Bronchial smooth muscle cell (primary cell): ENCODE results near the gene VPS26B. TPM values are rescaled to one million over a fixed set of nuclear protein-coding genes. Genes with fewer than 3 reads are reported as not detected.

Experiments
- total RNA-seq: library from RNA; depleted of rRNA; stranded (reverse); fragments of >200 nt; gene quantifications from 2 replicates; pipeline ENCODE4 v1.2.1, GENCODE V29; 2014

Gene VPS26B
- total RNA-seq: 33.9 and 36.9 TPM in 2 replicates

GRCh38 chr11:134223836-134224709, at the start of gene VPS26B, which contains the start of gene NCAPD3:
TSS of gene VPS26B (plus strand) at chr11:134224671. CDS start at chr11:134225123, 452 bp downstream.
TSS of gene NCAPD3 (minus strand) at chr11:134223967. CDS start at chr11:134223926, 41 bp downstream.

DNA sequence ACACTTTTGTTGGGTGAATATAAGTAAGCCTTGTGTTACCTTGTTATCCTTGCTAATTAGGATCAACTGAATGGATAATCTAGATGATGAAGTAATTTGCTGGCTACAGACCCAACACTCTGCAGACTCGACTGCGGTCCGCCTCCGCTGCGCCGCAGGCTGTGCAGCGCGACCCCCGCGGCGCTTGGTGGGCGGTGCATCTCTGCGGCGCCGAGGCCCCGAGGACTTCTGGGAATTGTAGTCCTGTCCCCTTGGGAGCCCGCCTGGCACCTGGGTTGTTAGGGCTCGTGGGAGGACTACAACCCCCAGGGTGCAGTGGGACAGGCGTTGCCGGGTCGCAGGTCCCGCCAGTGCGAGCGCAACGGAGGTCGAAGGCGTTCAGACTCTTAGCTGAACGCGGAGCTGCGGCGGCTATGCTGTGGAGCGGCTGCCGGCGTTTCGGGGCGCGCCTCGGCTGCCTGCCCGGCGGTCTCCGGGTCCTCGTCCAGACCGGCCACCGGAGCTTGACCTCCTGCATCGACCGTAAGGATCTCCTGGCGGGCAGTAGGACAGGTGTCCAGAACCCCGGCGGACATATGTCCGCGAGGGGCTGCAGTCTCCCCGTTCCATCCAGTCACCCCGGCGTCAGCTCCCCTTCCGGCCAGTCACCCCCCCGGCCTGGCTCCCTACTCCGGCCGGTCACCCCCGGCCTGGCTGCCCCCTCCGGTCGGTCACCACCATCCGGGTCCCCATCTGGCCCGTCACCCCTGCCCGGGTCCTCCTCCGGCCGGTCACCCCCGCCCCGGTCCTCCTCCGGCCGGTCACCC, 28.9 kb downstream of the VPS26B start, which contains the start of the genes ACAD8 and THYN1:
Gene ACAD8, plus strand, starts transcription at position 381 of the 806 bp plus-strand sequence. Its CDS starts 33 bp downstream, at position 414.
Gene THYN1, minus strand, starts transcription at position 165 of the 806 bp plus-strand sequence. CDS start 470 bp downstream, outside the sequence.

DNA sequence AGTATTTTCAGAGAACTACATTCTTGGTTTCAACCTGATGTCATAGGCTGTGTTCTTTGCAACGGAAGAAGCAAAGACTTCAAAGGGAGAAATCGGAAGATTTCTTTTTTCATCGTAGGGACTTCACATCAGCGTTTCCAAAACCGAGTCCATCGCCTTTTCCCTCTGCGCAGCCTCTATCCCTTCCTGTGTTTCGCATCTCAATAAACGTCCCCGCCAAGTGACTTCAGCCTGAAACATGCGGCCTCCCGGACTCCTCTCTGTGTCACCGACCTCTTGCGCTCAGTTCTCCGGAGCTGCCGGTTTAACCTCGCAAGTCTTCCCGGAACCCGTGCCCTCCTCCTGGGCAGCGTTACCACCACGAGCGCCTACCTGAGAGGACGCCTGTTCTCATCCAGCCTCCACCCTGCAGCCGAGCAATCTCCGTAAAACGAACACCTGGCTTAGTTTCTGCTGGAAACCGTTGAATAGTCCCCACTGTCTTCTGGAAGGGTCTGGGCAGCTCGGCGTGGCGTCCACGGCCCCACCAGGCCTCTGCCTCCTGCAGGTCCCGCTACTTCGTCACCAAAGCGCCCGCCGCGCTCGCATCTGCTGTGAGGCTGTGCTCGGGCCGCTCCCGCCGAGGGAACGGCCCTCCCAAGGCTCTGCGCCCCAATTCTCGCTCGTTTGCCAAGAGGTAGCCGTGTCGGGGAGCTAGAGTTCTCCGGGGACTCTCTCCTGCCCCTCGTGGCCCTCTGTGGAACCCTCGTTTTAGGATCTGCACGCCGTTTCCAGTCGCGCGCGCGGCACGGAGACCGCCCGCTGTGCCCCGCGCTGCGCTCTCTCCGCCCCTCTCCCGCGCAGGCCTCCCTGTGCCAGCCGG, 51.3 kb downstream of the VPS26B start, which contains the start of gene GLB1L3:
Gene GLB1L3, plus strand, starts transcription at position 846 of the 862 bp plus-strand sequence. CDS start 362 bp downstream, outside the sequence.

Other genes with a start within 250 kb of the VPS26B start
- gene JAM3, start 155.6 kb upstream of the VPS26B start, total RNA-seq: 64.0 and 75.3 TPM in 2 replicates
- 5.3 and 8.4 TPM in 2 replicates for gene NCAPD3, start 704 bp upstream of the VPS26B start, total RNA-seq
- 69.8 and 90.0 TPM in 2 replicates for gene THYN1, start 28.7 kb downstream of the VPS26B start, total RNA-seq
- gene ACAD8, start 28.9 kb downstream of the VPS26B start, total RNA-seq: 14.8 and 18.8 TPM in 2 replicates
- gene GLB1L3, start 51.7 kb downstream of the VPS26B start, total RNA-seq: not detected in 2 replicates
- 0.09 TPM in 1 of 2 replicates, not detected in the other for gene GLB1L2, start 107.3 kb downstream of the VPS26B start, total RNA-seq
- gene B3GAT1, start 187.6 kb downstream of the VPS26B start, total RNA-seq: under 0.01 TPM in 1 of 2 replicates, not detected in the other